Measurements from ENCODE around the gene RGS2. TPM values are rescaled to one million over a fixed set of nuclear protein-coding genes. Genes with fewer than 3 reads are reported as not detected.

Gene RGS2
- total RNA-seq, 2 donors from 2014 or later, result 14.1 to 14.2 TPM

DNA sequence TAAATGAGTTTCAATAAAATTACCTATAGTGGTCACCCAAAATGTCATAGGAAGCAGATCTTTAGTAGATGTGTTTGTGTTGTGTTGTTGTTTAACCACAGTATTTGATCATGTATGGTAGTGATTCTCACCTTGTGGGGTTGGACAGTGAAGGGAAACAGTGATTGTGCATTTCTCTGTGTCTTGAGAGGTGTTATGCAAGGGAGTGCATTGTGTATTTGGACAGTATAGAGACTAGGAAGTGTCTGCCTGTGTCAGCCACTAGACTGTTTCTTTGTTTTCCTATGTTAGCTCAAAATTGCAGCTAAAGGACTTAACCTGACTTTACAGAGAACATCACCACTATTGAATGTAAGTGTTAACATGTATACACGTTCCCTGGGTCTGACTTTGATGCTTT, 6.0 kb downstream of the RGS2 start:
- Mint-ChIP-seq H3K4me3 (no peak overlapping the region), H3K27ac (no peak overlapping the region), H3K4me1 (peaks cover 12% of the 10 kb centered on the region), H3K36me3 (ENCODE audit: low read depth) (peaks cover 4% of the 10 kb centered on the region), H3K27me3 (ENCODE audit: insufficient read depth) (no peaks in the 10 kb centered on the region), H3K9me3 (no peaks in the 10 kb centered on the region)
- Histone ChIP-seq H3K9me3 (ENCODE audit: control insufficient read depth, low read length) (no peaks in the 10 kb centered on the region), H3K27me3 (ENCODE audit: control insufficient read depth, insufficient read depth, low read length, poor library complexity, severe bottlenecking) (no peaks in the 10 kb centered on the region), H3K4me1 (ENCODE audit: control insufficient read depth, insufficient read depth, low read length) (peaks cover 6% of the 10 kb centered on the region), H3K27ac (ENCODE audit: low read depth, low read length) (no peak overlapping the region), H3K36me3 (ENCODE audit: control insufficient read depth, insufficient read depth, low read length) (no peaks in the 10 kb centered on the region), H3K4me3 (ENCODE audit: low read length) (no peak overlapping the region), H3K9ac (ENCODE audit: extremely low read depth, low read length, poor library complexity, severe bottlenecking) (no peak overlapping the region)
- no peak for DNase-seq
- TF ChIP-seq, protein P1, sequence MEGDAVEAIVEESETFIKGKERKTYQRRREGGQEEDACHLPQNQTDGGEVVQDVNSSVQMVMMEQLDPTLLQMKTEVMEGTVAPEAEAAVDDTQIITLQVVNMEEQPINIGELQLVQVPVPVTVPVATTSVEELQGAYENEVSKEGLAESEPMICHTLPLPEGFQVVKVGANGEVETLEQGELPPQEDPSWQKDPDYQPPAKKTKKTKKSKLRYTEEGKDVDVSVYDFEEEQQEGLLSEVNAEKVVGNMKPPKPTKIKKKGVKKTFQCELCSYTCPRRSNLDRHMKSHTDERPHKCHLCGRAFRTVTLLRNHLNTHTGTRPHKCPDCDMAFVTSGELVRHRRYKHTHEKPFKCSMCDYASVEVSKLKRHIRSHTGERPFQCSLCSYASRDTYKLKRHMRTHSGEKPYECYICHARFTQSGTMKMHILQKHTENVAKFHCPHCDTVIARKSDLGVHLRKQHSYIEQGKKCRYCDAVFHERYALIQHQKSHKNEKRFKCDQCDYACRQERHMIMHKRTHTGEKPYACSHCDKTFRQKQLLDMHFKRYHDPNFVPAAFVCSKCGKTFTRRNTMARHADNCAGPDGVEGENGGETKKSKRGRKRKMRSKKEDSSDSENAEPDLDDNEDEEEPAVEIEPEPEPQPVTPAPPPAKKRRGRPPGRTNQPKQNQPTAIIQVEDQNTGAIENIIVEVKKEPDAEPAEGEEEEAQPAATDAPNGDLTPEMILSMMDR (conservative IDR thresholded peaks at IDR 0.05), result no peak
- WGBS, 2 experiments (ENCODE audit: insufficient coverage in 1 of 2, insufficient read length in 1 of 2), result 80 to 86% methylated on average over 1 of the region's 1 CpG

DNA sequence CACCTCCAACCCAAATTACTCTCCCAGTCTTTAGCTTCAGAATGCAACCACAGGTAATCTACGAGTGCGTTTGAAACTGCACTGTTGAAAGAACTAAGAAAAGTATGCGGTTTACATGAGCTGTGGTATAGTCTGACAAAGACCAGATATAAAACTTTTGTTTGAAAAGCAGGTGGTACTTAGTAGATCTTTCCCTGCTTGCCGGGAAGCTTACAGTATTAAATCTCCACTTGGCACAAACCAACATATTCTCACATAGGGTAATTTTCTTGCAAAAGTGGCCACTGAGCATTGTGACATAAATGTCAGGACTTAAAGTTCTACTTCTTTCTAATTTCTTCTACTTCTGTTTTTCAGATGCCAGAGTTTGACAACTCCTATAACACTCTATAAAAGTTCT, 8.4 kb downstream of the RGS2 start:
- no peaks in the 10 kb centered on the region for H3K36me3 ChIP-seq (ENCODE audit: control insufficient read depth, insufficient read depth, low read length)
- TF ChIP-seq, protein P1 (conservative IDR thresholded peaks at IDR 0.05), result no peak
- no peak for DNase-seq
- WGBS, 2 experiments (ENCODE audit: insufficient coverage in 1 of 2, insufficient read length in 1 of 2), result 90 to 94% methylated on average over 3 to 4 of the region's 4 CpGs
- no peaks in the 10 kb centered on the region for H3K9me3 ChIP-seq (ENCODE audit: control insufficient read depth, low read length)
- H3K4me1 ChIP-seq (ENCODE audit: control insufficient read depth, insufficient read depth, low read length), result no peaks in the 10 kb centered on the region
- Mint-ChIP-seq H3K27me3 (ENCODE audit: insufficient read depth) (no peaks in the 10 kb centered on the region), H3K9me3 (no peaks in the 10 kb centered on the region), H3K4me3 (no peak overlapping the region), H3K4me1 (peaks cover 4% of the 10 kb centered on the region), H3K36me3 (ENCODE audit: low read depth) (no peaks in the 10 kb centered on the region), H3K27ac (no peak overlapping the region)
- H3K27ac ChIP-seq (ENCODE audit: low read depth, low read length), result no peak overlapping the region
- H3K4me3 ChIP-seq (ENCODE audit: low read length), result no peak overlapping the region
- no peaks in the 10 kb centered on the region for H3K27me3 ChIP-seq (ENCODE audit: control insufficient read depth, insufficient read depth, low read length, poor library complexity, severe bottlenecking)
- no peak overlapping the region for H3K9ac ChIP-seq (ENCODE audit: extremely low read depth, low read length, poor library complexity, severe bottlenecking)

DNA sequence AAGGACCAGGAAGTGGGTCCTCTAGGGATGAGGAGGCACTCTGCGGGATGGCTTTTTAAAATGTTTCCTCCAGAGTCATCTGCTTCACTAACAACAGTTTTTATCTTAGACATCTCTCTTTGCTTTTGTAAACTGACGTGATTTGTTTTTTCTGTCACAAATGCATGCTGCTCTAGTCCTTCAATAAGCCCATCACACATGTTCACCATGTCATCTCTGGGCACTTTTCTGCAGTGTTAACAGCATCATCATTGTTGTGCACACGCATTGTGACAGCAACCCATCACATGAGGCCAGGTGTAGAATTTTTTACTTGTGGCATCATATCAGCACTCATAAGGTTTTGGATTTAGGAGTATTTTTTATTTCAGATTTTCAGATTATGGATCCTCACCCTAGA, 12.5 kb downstream of the RGS2 start:
- TF ChIP-seq, protein P1 (conservative IDR thresholded peaks at IDR 0.05), result no peak
- no peak overlapping the region for H3K4me3 Mint-ChIP-seq
- H3K9me3 Mint-ChIP-seq, result no peaks in the 10 kb centered on the region
- no peak overlapping the region for H3K27ac ChIP-seq (ENCODE audit: low read depth, low read length)
- no peak for DNase-seq
- H3K4me1 ChIP-seq (ENCODE audit: control insufficient read depth, insufficient read depth, low read length), result no peaks in the 10 kb centered on the region
- H3K27me3 ChIP-seq (ENCODE audit: control insufficient read depth, insufficient read depth, low read length, poor library complexity, severe bottlenecking), result no peaks in the 10 kb centered on the region
- no peak overlapping the region for H3K27ac Mint-ChIP-seq
- 91 to 100% methylated on average over 2 to 3 of the region's 3 CpGs for WGBS, 2 experiments (ENCODE audit: insufficient coverage in 1 of 2, insufficient read length in 1 of 2)
- no peaks in the 10 kb centered on the region for H3K36me3 Mint-ChIP-seq (ENCODE audit: low read depth)
- no peaks in the 10 kb centered on the region for H3K4me1 Mint-ChIP-seq
- H3K4me3 ChIP-seq (ENCODE audit: low read length), result no peak overlapping the region
- H3K9me3 ChIP-seq (ENCODE audit: control insufficient read depth, low read length), result no peaks in the 10 kb centered on the region
- H3K9ac ChIP-seq (ENCODE audit: extremely low read depth, low read length, poor library complexity, severe bottlenecking), result no peak overlapping the region
- H3K27me3 Mint-ChIP-seq (ENCODE audit: insufficient read depth), result no peaks in the 10 kb centered on the region
- H3K36me3 ChIP-seq (ENCODE audit: control insufficient read depth, insufficient read depth, low read length), result no peaks in the 10 kb centered on the region

All from endodermal cell (in vitro differentiated cells).